Astrocyte (in vitro differentiated cells and primary cell): ENCODE results near the gene NINL.

ENCODE experiments used
- CTCF ChIP-seq: IDR thresholded peaks from 2 replicates; pipeline ENCODE4 v1.5.1; 2011; ENCODE audit warnings: low read depth, mild to moderate bottlenecking, inconsistent platforms, low read length, moderate library complexity; ENCODE audit not compliant: insufficient read depth
- EZH2 ChIP-seq: IDR thresholded peaks from 2 replicates; pipeline ENCODE4 v1.6.1; 2012; ENCODE audit warnings: mild to moderate bottlenecking, low read length, inconsistent platforms; ENCODE audit not compliant: insufficient read depth

GRCh38 chr20:25584905-25585704 lies at the start of gene NINL:
- TF ChIP-seq CTCF (no peak), EZH2 (no peak)
